Mesothelial cell of epicardium (in vitro differentiated cells): ENCODE results near the gene PHAF1. TPM values are rescaled to one million over a fixed set of nuclear protein-coding genes. Genes with fewer than 3 reads are reported as not detected.
A peak's percentile ranks its signal among the peaks of the same experiment; 100 is the strongest.

Source experiments
- DNase-seq, 2 experiments: peaks; one replicate each; pipeline ENCODE4 v3.0.0; 2021; ENCODE audit warnings: low spot score in 2 of 2; ENCODE audit not compliant: unreplicated experiment in 2 of 2
- H3K27ac Mint-ChIP-seq: 2 replicates; pipeline ENCODE4 v1.8.0; 2021; ENCODE audit warnings: mixed read lengths
- H3K27me3 Mint-ChIP-seq: 2 replicates; pipeline ENCODE4 v1.8.0; 2021; ENCODE audit warnings: low read depth, mixed read lengths
- H3K36me3 Mint-ChIP-seq: 2 replicates; pipeline ENCODE4 v1.8.0; 2021; ENCODE audit warnings: mixed read lengths
- H3K4me1 Mint-ChIP-seq: 2 replicates; pipeline ENCODE4 v1.8.0; 2021; ENCODE audit warnings: mixed read lengths
- H3K4me3 Mint-ChIP-seq: 2 replicates; pipeline ENCODE4 v1.8.0; 2021; ENCODE audit warnings: mild to moderate bottlenecking, moderate library complexity, mixed read lengths
- H3K9me3 Mint-ChIP-seq: 2 replicates; pipeline ENCODE4 v1.8.0; 2021; ENCODE audit warnings: mixed read lengths
- total RNA-seq: library from RNA; stranded (reverse); gene quantifications from 3 replicates; pipeline ENCODE4 v1.2.1, GENCODE V29; 2021
- TF ChIP-seq, protein P1 (sequence below): fragments of 200-600 bp; sonication (generic); IDR thresholded peaks from one replicate; pipeline ENCODE4 v1.5.0; 2021; ENCODE audit warnings: antibody characterized with exemption; ENCODE audit not compliant: unreplicated experiment

PHAF1 gene
- total RNA-seq = 20.9 to 22.4 TPM (median 21.5 TPM) in 3 replicates

DNA sequence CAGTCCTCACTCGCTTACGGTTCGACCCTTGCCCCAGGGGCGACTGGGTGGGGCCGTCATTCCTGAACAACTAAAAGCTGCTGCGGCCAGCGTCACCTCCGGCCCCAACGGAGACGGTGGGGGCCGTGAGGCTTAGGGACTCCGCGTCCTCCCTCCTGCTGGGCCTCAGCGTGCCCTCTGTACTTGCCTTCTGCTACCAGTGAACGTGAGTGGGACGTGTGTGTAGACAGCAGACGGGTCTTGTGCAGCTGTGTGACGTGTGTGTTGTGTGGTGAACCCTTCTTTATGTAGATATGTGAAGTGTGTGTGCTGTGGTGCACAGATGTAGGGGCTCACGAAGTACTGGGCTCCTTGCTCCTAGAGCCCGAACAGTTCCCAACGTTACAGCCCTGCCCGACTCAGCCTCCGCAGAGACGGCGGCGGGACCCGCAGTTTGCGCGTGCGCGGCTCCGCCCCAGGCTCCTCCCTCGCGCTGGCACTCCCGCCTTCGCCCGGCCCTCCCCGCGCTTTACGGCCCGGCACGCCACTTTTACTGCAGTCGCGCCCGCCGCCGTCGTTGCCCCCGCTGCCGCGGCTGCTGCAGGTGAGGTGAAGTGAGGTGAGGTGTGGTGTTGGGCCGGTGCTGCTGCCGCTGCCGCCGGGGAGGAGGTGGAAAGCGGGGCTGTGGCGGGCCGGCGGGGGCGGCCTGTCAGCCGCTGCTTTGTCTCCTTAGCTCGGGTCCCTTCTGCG, at the start of gene PHAF1:
PHAF1 (plus strand) TSS at position 535 of the 729 bp plus-strand sequence. CDS start 235 bp downstream, outside the sequence.
- no peaks in the 10 kb centered on the region for H3K9me3 Mint-ChIP-seq
- no peaks in the 10 kb centered on the region for H3K27me3 Mint-ChIP-seq
- H3K4me3 Mint-ChIP-seq = peak within 1 kb of the TSS; percentile 99
- peaks cover 2% of the 10 kb centered on the region for H3K36me3 Mint-ChIP-seq
- H3K4me1 Mint-ChIP-seq = peaks cover 16% of the 10 kb centered on the region
- TF ChIP-seq, protein P1, sequence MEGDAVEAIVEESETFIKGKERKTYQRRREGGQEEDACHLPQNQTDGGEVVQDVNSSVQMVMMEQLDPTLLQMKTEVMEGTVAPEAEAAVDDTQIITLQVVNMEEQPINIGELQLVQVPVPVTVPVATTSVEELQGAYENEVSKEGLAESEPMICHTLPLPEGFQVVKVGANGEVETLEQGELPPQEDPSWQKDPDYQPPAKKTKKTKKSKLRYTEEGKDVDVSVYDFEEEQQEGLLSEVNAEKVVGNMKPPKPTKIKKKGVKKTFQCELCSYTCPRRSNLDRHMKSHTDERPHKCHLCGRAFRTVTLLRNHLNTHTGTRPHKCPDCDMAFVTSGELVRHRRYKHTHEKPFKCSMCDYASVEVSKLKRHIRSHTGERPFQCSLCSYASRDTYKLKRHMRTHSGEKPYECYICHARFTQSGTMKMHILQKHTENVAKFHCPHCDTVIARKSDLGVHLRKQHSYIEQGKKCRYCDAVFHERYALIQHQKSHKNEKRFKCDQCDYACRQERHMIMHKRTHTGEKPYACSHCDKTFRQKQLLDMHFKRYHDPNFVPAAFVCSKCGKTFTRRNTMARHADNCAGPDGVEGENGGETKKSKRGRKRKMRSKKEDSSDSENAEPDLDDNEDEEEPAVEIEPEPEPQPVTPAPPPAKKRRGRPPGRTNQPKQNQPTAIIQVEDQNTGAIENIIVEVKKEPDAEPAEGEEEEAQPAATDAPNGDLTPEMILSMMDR = no peak
- H3K27ac Mint-ChIP-seq = peak within 1 kb of the TSS; percentile 96
- peak; percentile 91 to 99 for DNase-seq

DNA sequence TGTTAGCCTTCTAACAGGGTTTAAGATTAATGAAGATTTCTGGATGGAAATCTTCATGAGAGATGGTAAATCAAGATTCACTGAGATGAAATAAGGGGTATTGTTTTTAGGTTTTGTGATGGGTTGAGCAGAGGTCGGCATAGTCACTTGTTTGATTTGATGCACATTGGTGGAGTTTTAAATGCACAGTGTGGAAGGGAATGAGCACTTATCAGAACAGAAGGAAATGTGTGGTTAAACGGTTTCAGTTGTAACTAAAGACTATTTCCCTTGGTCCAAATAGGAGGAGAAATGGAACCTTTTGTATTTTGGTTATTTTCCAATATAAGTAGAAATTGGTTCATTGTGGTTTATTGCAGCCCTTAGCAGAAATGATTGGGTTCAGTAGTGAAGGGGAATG, 46.7 kb upstream of the PHAF1 start:
- no peaks in the 10 kb centered on the region for H3K27me3 Mint-ChIP-seq
- TF ChIP-seq, protein P1 = no peak
- H3K36me3 Mint-ChIP-seq = peaks cover 24% of the 10 kb centered on the region
- H3K4me1 Mint-ChIP-seq = no peaks in the 10 kb centered on the region
- H3K27ac Mint-ChIP-seq = peak overlapping the region; percentile 12
- no peak for DNase-seq
- H3K9me3 Mint-ChIP-seq = no peaks in the 10 kb centered on the region
- no peak overlapping the region for H3K4me3 Mint-ChIP-seq

DNA sequence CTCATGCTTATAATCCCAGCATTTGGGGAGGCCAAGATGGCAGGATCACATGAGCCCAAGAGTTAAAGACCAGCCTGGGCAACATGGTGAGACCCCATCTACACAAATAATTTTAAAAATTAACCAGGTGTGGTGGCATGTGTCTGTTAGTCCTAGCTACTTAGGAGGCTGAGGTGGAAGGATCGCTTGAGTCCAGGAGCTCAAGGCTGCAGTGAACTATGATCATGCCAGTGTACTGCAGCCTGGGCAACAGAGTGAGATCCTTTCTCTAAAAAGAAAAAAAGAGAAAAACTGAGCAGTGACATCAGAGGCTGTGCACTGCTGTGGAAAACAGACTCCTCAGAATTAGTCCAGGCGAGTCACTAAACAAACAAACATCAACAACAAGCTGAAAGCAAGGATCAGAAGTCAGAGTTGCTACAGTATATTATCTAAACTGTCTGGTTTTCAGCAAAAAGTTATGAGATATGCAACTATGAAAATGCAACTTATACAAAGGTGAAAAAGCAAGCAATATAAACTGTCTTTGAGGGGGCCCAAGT, 41.5 kb upstream of the PHAF1 start:
- Mint-ChIP-seq H3K4me3 (no peak overlapping the region), H3K36me3 (peaks cover 26% of the 10 kb centered on the region), H3K4me1 (no peaks in the 10 kb centered on the region), H3K27ac (no peak overlapping the region), H3K27me3 (no peaks in the 10 kb centered on the region), H3K9me3 (no peaks in the 10 kb centered on the region)
- TF ChIP-seq, protein P1 = no peak
- DNase-seq = no peak

DNA sequence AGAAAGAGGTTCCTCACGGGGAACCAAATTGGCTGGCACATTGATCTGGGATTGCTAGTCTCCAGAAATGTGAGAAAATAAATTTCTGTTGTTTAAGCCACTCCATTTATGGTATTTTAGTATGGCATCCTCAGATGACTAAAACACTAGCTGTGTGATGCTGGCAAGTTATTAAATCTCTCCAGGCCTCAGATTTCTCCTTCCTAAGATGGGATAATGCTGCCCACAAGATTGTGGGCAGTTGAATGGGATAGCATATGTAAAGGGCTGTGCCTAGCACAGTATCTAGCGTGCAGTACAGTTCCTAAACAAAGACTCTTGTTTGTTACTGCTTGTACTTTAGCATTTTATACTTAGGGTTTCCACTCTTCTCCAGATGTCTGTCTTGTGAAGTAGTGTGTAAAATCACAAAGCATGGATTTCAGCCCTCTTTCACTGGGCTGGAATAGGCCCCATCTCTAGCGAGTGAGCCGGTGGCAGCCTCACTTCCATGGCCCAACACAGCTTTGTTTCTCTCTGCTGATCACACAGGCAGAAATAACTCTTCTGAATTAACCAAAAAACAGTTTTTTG, 38.2 kb upstream of the PHAF1 start:
- Mint-ChIP-seq H3K9me3 (no peaks in the 10 kb centered on the region), H3K27me3 (no peaks in the 10 kb centered on the region), H3K4me1 (no peaks in the 10 kb centered on the region), H3K27ac (peak overlapping the region; percentile 53), H3K36me3 (peaks cover 27% of the 10 kb centered on the region), H3K4me3 (no peak overlapping the region)
- DNase-seq = no peak
- TF ChIP-seq, protein P1 = no peak

DNA sequence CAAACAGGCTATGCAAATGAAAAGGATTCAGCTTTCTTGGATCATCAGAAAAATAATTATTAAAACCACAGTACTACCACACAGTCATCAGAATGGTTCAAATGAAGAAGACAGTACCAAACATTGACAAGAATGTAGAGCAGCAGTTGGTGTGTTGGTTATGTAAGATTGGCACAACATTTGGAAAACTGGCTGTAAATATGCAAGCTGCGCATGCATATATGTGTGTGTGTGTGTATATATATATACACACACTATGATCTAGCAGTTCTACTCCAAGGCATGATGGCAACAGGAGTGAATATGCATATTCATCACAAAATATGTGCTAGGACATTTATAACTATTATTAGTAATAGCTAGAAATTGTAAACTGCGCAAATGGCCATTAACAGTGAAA, 34.4 kb upstream of the PHAF1 start:
- H3K4me1 Mint-ChIP-seq = no peaks in the 10 kb centered on the region
- TF ChIP-seq, protein P1 = no peak
- peaks cover 2% of the 10 kb centered on the region for H3K36me3 Mint-ChIP-seq
- H3K4me3 Mint-ChIP-seq = no peak overlapping the region
- H3K27ac Mint-ChIP-seq = no peak overlapping the region
- DNase-seq = no peak
- H3K27me3 Mint-ChIP-seq = no peaks in the 10 kb centered on the region
- H3K9me3 Mint-ChIP-seq = no peaks in the 10 kb centered on the region
